Measurements from ENCODE around the gene DNAJC6. TPM values are rescaled to one million over a fixed set of nuclear protein-coding genes. Genes with fewer than 3 reads are reported as not detected.

Gene DNAJC6
- total and polyA plus RNA-seq, 7 experiments from 2014 or later = 0.22 to 7.0 (median 1.8) TPM

- H3K27me3 Mint-ChIP-seq = peaks cover 13 to 47% (median 24%) of the 10 kb centered on the region in 5 donors
- H3K9me3 Mint-ChIP-seq = no peaks in the 10 kb centered on the region
- peak overlapping the region in 2 of 9 donors; percentile 49 to 72 for H3K27ac Mint-ChIP-seq
- peaks cover 13 to 34% (median 19%) of the 10 kb centered on the region in 7 donors for H3K4me1 Mint-ChIP-seq
- DNase-seq (no peak), ATAC-seq (no peak)
- peak overlapping the region; percentile 55 for H3K4me3 ChIP-seq (ENCODE audit: low read length)
- peak overlapping the region; percentile 51 to 89 (median 82) for H3K4me3 Mint-ChIP-seq
- H3K36me3 Mint-ChIP-seq = no peaks in the 10 kb centered on the region
- H3K27ac ChIP-seq (ENCODE audit: low read depth, low read length) = peak overlapping the region; percentile 24
- H3K27me3 ChIP-seq (ENCODE audit: control insufficient read depth in 2 of 2, insufficient read depth in 2 of 2, low read length in 2 of 2) = no peaks in the 10 kb centered on the region
- CTCF ChIA-PET = interaction anchor here (0.7 to 0.8 kb wide), 2 partner anchors 9 to 45 kb away, joined by 3 to 4 read pairs; partner anchors contain the start of gene DNAJC6
- H3K36me3 ChIP-seq (ENCODE audit: control insufficient read depth in 2 of 3, insufficient read depth in 3 of 3, low read length in 3 of 3) = no peaks in the 10 kb centered on the region
- POLR2A ChIA-PET = interaction anchor here (3.6 to 3.8 kb wide), 2 partner anchors 11 to 155 kb away, joined by 12 to 25 read pairs; partner anchors contain the start of genes LEPR and LEPROT
- H3K9me3 ChIP-seq (ENCODE audit: control insufficient read depth in 2 of 3, low read length in 3 of 3) = no peaks in the 10 kb centered on the region
- intact Hi-C loops (cut with micrococcal nuclease) = loop anchor here (1.0 to 5.0 kb wide), 6 partner anchors 10 to 1067 kb away; partner anchors contain the start of genes LEPR (in 1 of the 2) and LEPROT (in 1 of the 2)
- H3K4me1 ChIP-seq (ENCODE audit: control insufficient read depth in 2 of 2, insufficient read depth in 2 of 2, low read length in 2 of 2) = peaks cover 11 to 16% of the 10 kb centered on the region in 2 donors
These were observed 44.1 kb upstream of the DNAJC6 start for GRCh38 chr1:65265296-65265650.

GRCh38 chr1:65265651-65266351 is 43.5 kb upstream of the DNAJC6 start:
- POLR2A ChIA-PET = interaction anchor here (0.6 to 3.8 kb wide), 5 partner anchors 11 to 1891 kb away, joined by 3 to 25 read pairs (median 4); partner anchors contain the start of genes LEPR and LEPROT
- peak overlapping the region; percentile 55 for H3K4me3 ChIP-seq (ENCODE audit: low read length)
- no peaks in the 10 kb centered on the region for H3K27me3 ChIP-seq (ENCODE audit: control insufficient read depth in 2 of 2, insufficient read depth in 2 of 2, low read length in 2 of 2)
- no peaks in the 10 kb centered on the region for H3K36me3 ChIP-seq (ENCODE audit: control insufficient read depth in 2 of 3, insufficient read depth in 3 of 3, low read length in 3 of 3)
- Mint-ChIP-seq H3K27ac (peak overlapping the region in 7 of 9 donors; percentile 49 to 79 (median 72)), H3K36me3 (no peaks in the 10 kb centered on the region), H3K27me3 (peaks cover 13 to 47% (median 24%) of the 10 kb centered on the region in 5 donors), H3K4me1 (peaks cover 13 to 30% (median 19%) of the 10 kb centered on the region in 7 donors), H3K9me3 (no peaks in the 10 kb centered on the region), H3K4me3 (peak overlapping the region; percentile 51 to 89 (median 82))
- peak overlapping the region; percentile 24 for H3K27ac ChIP-seq (ENCODE audit: low read depth, low read length)
- H3K4me1 ChIP-seq (ENCODE audit: control insufficient read depth in 2 of 2, insufficient read depth in 2 of 2, low read length in 2 of 2) = peaks cover 11 to 16% of the 10 kb centered on the region in 2 donors
- CTCF ChIA-PET = interaction anchor here (0.7 to 0.9 kb wide), 2 partner anchors 8 to 26 kb away, joined by 3 to 5 read pairs; no protein-coding TSS in a partner anchor
- ATAC-seq (peak; percentile 76), DNase-seq (peak; percentile 21 to 60 (median 51))
- intact Hi-C loops (cut with micrococcal nuclease) = loop anchor here (1.0 to 5.0 kb wide), 6 partner anchors 10 to 1066 kb away; partner anchors contain the start of genes LEPR (in 1 of the 2) and LEPROT (in 1 of the 2)
- H3K9me3 ChIP-seq (ENCODE audit: control insufficient read depth in 2 of 3, low read length in 3 of 3) = no peaks in the 10 kb centered on the region

- Histone ChIP-seq H3K27me3 (ENCODE audit: control insufficient read depth in 2 of 2, insufficient read depth in 2 of 2, low read length in 2 of 2) (no peaks in the 10 kb centered on the region), H3K9me3 (ENCODE audit: control insufficient read depth in 2 of 3, low read length in 3 of 3) (no peaks in the 10 kb centered on the region), H3K4me1 (ENCODE audit: control insufficient read depth in 2 of 2, insufficient read depth in 2 of 2, low read length in 2 of 2) (peaks cover 11 to 16% of the 10 kb centered on the region in 2 donors), H3K4me3 (ENCODE audit: low read length) (peak overlapping the region; percentile 55), H3K27ac (ENCODE audit: low read depth, low read length) (no peak overlapping the region), H3K36me3 (ENCODE audit: control insufficient read depth in 2 of 3, insufficient read depth in 3 of 3, low read length in 3 of 3) (no peaks in the 10 kb centered on the region)
- Mint-ChIP-seq H3K9me3 (no peaks in the 10 kb centered on the region), H3K27me3 (peaks cover 13 to 50% (median 25%) of the 10 kb centered on the region in 5 donors), H3K27ac (peak overlapping the region in 5 of 9 donors; percentile 63 to 79 (median 72)), H3K36me3 (no peaks in the 10 kb centered on the region), H3K4me1 (peaks cover 13 to 30% (median 19%) of the 10 kb centered on the region in 7 donors), H3K4me3 (peak overlapping the region; percentile 51 to 89 (median 82))
- ATAC-seq (no peak), DNase-seq (no peak)
- POLR2A ChIA-PET = interaction anchor here (0.6 to 3.8 kb wide), 5 partner anchors 12 to 1892 kb away, joined by 3 to 25 read pairs (median 4); partner anchors contain the start of genes LEPR and LEPROT
- CTCF ChIA-PET = interaction anchor here (0.9 kb wide), 1 partner anchor 27 kb away, joined by 5 read pairs; no protein-coding TSS in a partner anchor
- intact Hi-C loops (cut with micrococcal nuclease) = loop anchor here in 1 of 2 donors (5.0 kb wide), 2 partner anchors 49 to 1066 kb away; no protein-coding TSS in a partner anchor
These were observed 42.9 kb upstream of the DNAJC6 start for GRCh38 chr1:65266476-65266875.

GRCh38 chr1:65267271-65267670 is 42.1 kb upstream of the DNAJC6 start:
- H3K36me3 Mint-ChIP-seq = no peaks in the 10 kb centered on the region
- Histone ChIP-seq H3K9me3 (ENCODE audit: control insufficient read depth in 2 of 3, low read length in 3 of 3) (no peaks in the 10 kb centered on the region), H3K4me1 (ENCODE audit: control insufficient read depth in 2 of 2, insufficient read depth in 2 of 2, low read length in 2 of 2) (peaks cover 11 to 16% of the 10 kb centered on the region in 2 donors), H3K4me3 (ENCODE audit: low read length) (no peak overlapping the region), H3K27me3 (ENCODE audit: control insufficient read depth in 2 of 2, insufficient read depth in 2 of 2, low read length in 2 of 2) (no peaks in the 10 kb centered on the region), H3K36me3 (ENCODE audit: control insufficient read depth in 2 of 3, insufficient read depth in 3 of 3, low read length in 3 of 3) (no peaks in the 10 kb centered on the region), H3K27ac (ENCODE audit: low read depth, low read length) (no peak overlapping the region)
- DNase-seq = no peak
- intact Hi-C loops (cut with micrococcal nuclease) = loop anchor here in 1 of 2 donors (5.0 kb wide), 2 partner anchors 50 to 1065 kb away; no protein-coding TSS in a partner anchor
- H3K27me3 Mint-ChIP-seq = peaks cover 17 to 54% (median 25%) of the 10 kb centered on the region in 5 donors
- H3K27ac Mint-ChIP-seq = no peak overlapping the region
- ChIA-PET POLR2A (interaction anchor here (3.6 to 3.8 kb wide), 2 partner anchors 13 to 153 kb away, joined by 12 to 25 read pairs; partner anchors contain the start of genes LEPR and LEPROT), CTCF (no interaction called here)
- H3K9me3 Mint-ChIP-seq = no peaks in the 10 kb centered on the region
- peak overlapping the region in 2 of 10 donors; percentile 15 to 28 for H3K4me3 Mint-ChIP-seq
- no peak for ATAC-seq
- peaks cover 13 to 30% (median 19%) of the 10 kb centered on the region in 7 donors for H3K4me1 Mint-ChIP-seq

GRCh38 chr1:65267683-65268082 is 41.7 kb upstream of the DNAJC6 start:
- H3K27me3 Mint-ChIP-seq = peaks cover 20 to 54% (median 25%) of the 10 kb centered on the region in 5 donors
- H3K27ac Mint-ChIP-seq = no peak overlapping the region
- ChIA-PET POLR2A (interaction anchor here (3.6 to 3.8 kb wide), 2 partner anchors 13 to 152 kb away, joined by 12 to 25 read pairs; partner anchors contain the start of genes LEPR and LEPROT), CTCF (no interaction called here)
- Histone ChIP-seq H3K27ac (ENCODE audit: low read depth, low read length) (no peak overlapping the region), H3K4me3 (ENCODE audit: low read length) (no peak overlapping the region), H3K27me3 (ENCODE audit: control insufficient read depth in 2 of 2, insufficient read depth in 2 of 2, low read length in 2 of 2) (no peaks in the 10 kb centered on the region), H3K9me3 (ENCODE audit: control insufficient read depth in 2 of 3, low read length in 3 of 3) (no peaks in the 10 kb centered on the region), H3K4me1 (ENCODE audit: control insufficient read depth in 2 of 2, insufficient read depth in 2 of 2, low read length in 2 of 2) (peaks cover 11 to 16% of the 10 kb centered on the region in 2 donors), H3K36me3 (ENCODE audit: control insufficient read depth in 2 of 3, insufficient read depth in 3 of 3, low read length in 3 of 3) (no peaks in the 10 kb centered on the region)
- no peak overlapping the region for H3K4me3 Mint-ChIP-seq
- no peaks in the 10 kb centered on the region for H3K36me3 Mint-ChIP-seq
- H3K4me1 Mint-ChIP-seq = peaks cover 13 to 30% (median 19%) of the 10 kb centered on the region in 7 donors
- no peak for ATAC-seq
- DNase-seq = no peak
- no peaks in the 10 kb centered on the region for H3K9me3 Mint-ChIP-seq
- intact Hi-C loops (cut with micrococcal nuclease) = loop anchor here in 1 of 2 donors (5.0 kb wide), 2 partner anchors 50 to 1065 kb away; no protein-coding TSS in a partner anchor

GRCh38 chr1:65269612-65270011 is 39.7 kb upstream of the DNAJC6 start:
- Mint-ChIP-seq H3K27me3 (peaks cover 15 to 44% (median 21%) of the 10 kb centered on the region in 5 donors), H3K4me1 (peaks cover 10 to 27% (median 16%) of the 10 kb centered on the region in 7 donors), H3K36me3 (no peaks in the 10 kb centered on the region), H3K27ac (no peak overlapping the region), H3K4me3 (no peak overlapping the region), H3K9me3 (no peaks in the 10 kb centered on the region)
- Histone ChIP-seq H3K4me1 (ENCODE audit: control insufficient read depth in 2 of 2, insufficient read depth in 2 of 2, low read length in 2 of 2) (peaks cover 11 to 16% of the 10 kb centered on the region in 2 donors), H3K36me3 (ENCODE audit: control insufficient read depth in 2 of 3, insufficient read depth in 3 of 3, low read length in 3 of 3) (no peaks in the 10 kb centered on the region), H3K4me3 (ENCODE audit: low read length) (no peak overlapping the region), H3K9me3 (ENCODE audit: control insufficient read depth in 2 of 3, low read length in 3 of 3) (no peaks in the 10 kb centered on the region), H3K27me3 (ENCODE audit: control insufficient read depth in 2 of 2, insufficient read depth in 2 of 2, low read length in 2 of 2) (no peaks in the 10 kb centered on the region), H3K27ac (ENCODE audit: low read depth, low read length) (no peak overlapping the region)
- intact Hi-C loops (cut with micrococcal nuclease) = loop anchor here in 1 of 2 donors (5.0 kb wide), 2 partner anchors 52 to 1063 kb away; no protein-coding TSS in a partner anchor
- POLR2A ChIA-PET = interaction anchor here (1.1 kb wide), 1 partner anchor 15 kb away, joined by 4 read pairs; no protein-coding TSS in a partner anchor
- no peak for DNase-seq
- no peak for ATAC-seq
- CTCF ChIA-PET = interaction anchor here (0.5 kb wide), 1 partner anchor 12 kb away, joined by 3 read pairs; no protein-coding TSS in a partner anchor

Measured in naive thymus-derived CD4-positive, alpha-beta T cell (primary cell).